DMS114 treated with DMSO at 0.1 percent for 48 hours (cell line): ENCODE measurements around the gene SCLT1.

Experiments used
- DNase-seq: peaks from one replicate; lab custom pipeline; 2025; ENCODE audit not compliant: unreplicated experiment; lab: John Stamatoyannopoulos, UW

SCLT1 gene

DNA sequence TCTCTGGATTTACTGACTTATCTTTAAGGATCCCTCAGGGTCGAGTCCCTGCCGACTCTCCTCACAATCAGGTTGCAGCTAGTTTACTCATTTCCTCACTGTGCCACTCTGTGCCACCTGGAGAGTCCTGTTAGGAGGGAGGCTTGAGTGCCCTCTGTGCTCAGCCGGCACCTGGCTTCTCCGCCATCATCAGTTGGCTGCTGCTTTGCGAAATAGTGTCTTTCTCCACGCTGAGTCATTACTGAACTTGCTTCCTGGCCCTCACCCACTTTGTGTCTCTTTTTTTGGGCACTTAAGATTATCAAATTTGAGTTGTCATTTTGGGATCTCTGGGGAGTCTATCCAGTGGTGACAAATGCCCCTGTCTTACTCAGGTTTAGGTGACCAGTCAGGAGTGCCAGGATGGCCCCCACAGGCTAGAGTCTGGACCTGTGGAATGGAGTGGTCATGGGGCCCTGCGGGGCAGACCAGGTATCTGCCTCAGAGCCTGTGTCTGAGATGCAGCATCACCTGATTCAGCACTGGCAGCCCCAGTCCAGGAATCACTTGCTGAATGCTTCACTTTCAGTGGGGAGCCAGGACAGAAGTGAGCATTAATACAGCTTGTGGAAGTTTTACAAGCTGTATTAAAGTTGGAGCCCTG lies 246.1 kb downstream of the SCLT1 start:
- no peak for DNase-seq

DNA sequence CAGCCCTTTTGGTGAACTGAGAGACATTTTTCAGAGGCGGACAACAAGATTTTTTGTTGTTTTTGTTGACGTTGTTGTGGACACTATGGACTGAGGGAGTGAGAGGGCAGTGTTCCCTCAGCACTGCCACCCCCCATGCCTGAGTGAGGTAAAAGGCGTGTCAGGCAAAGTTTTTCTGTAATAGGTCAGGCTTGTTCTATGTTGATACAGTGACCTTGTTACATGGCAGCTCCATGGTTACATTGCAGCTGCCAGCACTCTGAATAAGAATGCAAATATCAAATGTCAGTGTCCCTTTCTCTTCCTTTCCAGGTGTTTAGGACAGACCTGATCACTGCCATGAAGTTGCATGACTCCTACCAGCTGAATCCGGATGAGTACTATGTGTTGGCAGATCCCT lies 247.3 kb downstream of the SCLT1 start:
- no peak for DNase-seq

DNA sequence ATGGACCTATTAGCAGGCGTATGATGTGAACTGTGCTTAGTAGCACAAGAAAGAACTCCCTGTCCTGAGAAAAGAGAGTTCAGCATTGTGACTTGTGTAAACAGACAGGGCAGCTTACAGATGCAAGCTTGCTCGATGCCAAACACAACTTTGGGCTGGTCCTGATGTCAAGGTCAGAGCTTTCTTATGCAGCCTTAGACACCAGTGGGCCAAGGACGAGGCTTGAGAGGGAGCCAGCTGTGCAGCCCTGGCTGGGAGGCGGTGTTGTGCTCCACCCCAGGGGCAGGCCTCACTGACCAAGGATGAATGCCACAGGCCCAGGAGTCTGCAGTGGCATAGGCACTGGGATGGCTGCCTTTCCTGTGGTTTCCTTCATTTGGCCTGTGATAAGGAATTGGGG lies 248.4 kb downstream of the SCLT1 start:
- DNase-seq = no peak

DNA sequence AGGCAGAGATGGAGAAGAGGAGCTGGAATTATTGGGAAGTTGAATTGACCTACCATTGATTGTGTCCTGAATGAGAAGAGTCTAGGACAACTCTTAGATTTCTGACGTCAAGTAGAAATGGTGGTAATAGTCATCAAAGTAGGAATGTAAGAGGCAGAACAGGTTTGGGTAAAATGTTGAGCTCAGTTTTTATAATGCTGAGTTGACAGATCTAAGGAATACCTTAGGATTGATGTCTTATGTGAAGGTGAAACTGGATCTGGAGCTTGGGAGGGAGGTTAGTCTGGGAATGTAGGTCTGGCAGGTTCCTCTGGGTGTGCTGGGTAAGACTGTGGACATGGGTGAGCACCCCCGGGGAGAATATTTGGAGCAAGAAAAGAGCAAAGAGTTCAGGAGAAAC lies 251.9 kb downstream of the SCLT1 start:
- no peak for DNase-seq

DNA sequence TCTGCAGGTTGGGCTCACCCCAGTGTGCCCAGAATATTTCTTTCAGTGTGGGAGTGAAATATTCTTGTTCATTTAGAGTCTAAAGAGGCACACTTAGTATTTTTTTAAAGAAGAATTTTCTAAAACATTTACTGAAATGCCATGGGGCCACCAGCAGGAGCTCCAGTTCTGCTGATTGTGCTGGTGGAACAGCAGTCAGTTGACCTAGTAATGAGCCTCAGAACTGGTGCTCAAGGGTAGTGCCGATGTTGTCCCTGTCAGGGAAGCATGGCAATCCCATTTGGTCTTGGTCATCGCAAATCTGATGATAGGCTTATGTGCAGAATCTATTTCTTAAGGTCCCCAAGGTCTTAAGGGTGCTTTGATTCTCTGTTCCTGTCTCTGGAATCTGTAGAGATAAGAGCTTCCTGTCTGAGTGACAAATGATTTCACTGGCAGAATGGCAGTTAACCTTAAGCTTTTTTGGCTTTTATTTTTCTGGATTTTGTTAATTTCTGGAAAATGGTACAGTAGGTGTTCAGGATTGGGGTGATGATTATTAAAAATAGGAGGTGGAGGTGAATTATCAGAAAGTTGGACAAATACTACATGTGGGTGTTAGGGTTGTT lies 252.5 kb downstream of the SCLT1 start:
- DNase-seq = no peak

DNA sequence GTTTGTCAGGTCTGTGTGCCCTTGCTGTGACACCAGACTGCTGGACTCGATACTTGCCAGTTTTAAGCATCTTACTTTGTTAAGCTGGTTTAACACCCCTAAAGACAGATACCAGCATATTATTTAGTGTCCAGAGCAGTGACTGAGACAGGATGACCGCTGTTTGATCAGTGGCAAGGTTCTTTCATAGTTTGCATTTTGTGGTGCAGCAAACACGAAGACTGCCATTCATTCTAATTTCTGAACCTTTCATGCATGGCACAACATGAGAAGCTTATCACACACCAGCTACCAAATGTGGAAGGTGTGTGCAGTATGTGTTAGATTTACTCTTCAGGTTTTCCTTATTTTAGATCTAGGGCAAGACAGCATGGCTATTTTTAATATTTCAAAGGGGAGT lies 255.7 kb downstream of the SCLT1 start:
- DNase-seq = no peak

DNA sequence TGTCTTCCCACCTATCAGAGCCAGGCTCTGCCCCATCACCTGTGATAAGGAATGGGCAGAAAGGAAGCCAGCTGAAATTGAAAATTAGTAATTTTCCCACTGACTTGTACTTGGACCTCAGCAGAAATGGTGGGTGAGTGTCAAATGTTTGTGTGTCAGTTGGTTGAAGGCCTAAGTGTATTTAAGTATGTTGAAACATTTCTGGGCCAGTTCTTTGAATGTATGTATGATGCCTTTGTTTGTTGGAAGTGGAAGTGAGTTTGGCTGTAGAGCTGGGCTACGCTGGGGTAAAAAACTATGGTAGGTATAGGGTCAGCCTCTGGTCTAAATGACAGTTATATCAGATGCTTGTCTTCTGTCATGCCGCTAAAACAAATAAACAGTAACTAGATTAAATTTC lies 256.1 kb downstream of the SCLT1 start:
- DNase-seq = no peak

DNA sequence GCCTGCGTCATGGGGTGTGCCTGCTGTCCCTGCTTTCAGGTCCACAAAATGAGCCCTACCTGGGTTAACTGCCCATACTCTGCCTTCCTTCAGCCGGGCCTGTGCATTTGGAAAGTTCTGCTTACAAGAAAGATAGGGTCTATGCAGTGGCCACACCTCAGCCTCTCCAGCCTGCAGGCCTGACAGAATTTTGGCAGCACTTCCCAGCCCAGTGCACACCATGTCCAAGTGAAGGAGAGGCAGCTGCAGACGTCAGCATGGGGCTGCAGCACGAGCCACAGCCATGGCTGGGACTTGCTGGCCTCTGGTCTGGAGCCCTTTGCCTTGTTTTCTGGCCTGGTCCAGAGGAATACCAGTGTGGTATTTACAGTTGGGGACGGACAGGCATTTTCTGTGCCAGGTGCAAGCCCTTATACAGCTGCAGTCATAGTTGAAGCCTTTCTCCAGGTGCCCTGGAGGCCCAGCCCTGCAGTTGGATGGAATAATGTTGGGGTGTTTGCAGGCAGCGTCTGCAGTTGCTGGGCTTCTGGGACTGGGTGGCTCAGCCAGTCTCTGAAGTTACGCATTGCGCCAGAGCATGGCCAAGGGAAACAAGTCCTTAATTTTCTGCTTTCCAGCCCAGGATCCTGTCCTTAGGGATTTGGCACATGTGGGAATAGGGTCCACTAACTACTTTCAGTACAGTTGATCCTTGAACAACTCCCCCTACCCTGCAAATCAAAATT lies 257.7 kb downstream of the SCLT1 start:
- no peak for DNase-seq
